ENCODE data around the gene PIK3CA.

- no peak for TF ChIP-seq POLR2A (IDR thresholded peaks at IDR 0.05; ENCODE audit: low read depth, low read length)
- TF ChIP-seq, protein P1, sequence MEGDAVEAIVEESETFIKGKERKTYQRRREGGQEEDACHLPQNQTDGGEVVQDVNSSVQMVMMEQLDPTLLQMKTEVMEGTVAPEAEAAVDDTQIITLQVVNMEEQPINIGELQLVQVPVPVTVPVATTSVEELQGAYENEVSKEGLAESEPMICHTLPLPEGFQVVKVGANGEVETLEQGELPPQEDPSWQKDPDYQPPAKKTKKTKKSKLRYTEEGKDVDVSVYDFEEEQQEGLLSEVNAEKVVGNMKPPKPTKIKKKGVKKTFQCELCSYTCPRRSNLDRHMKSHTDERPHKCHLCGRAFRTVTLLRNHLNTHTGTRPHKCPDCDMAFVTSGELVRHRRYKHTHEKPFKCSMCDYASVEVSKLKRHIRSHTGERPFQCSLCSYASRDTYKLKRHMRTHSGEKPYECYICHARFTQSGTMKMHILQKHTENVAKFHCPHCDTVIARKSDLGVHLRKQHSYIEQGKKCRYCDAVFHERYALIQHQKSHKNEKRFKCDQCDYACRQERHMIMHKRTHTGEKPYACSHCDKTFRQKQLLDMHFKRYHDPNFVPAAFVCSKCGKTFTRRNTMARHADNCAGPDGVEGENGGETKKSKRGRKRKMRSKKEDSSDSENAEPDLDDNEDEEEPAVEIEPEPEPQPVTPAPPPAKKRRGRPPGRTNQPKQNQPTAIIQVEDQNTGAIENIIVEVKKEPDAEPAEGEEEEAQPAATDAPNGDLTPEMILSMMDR (IDR thresholded peaks at IDR 0.05; ENCODE audit: extremely low read depth in 1 of 2, insufficient read depth in 1 of 2, low read depth in 1 of 2, low read length in 2 of 2), result no peak
- TF ChIP-seq MAX (IDR thresholded peaks at IDR 0.05; ENCODE audit: insufficient read depth, insufficient read length), result no peak
- no peak for TF ChIP-seq EZH2 (IDR thresholded peaks at IDR 0.05; ENCODE audit: borderline replicate concordance, low read depth, low read length, severe bottlenecking)
- TF ChIP-seq FOS (IDR thresholded peaks at IDR 0.05; ENCODE audit: borderline replicate concordance, insufficient read depth, low read length), result no peak
- peak; percentile 24 for TF ChIP-seq JUN (IDR thresholded peaks at IDR 0.05; ENCODE audit: borderline replicate concordance, insufficient read depth, insufficient read length, low read depth)
- TF ChIP-seq POLR2AphosphoS5 (IDR thresholded peaks at IDR 0.05; ENCODE audit: insufficient read depth, low read depth, low read length), result no peak
- TF ChIP-seq GATA2 (IDR thresholded peaks at IDR 0.05; ENCODE audit: insufficient read depth, insufficient read length, low read depth, low read length), result no peak
- no peak for TF ChIP-seq MYC (IDR thresholded peaks at IDR 0.05; ENCODE audit: low read depth, low read length)
Observed at GRCh38 chr3:179179979-179180759, 32.0 kb downstream of the PIK3CA start.

Data from endothelial cell of umbilical vein (primary cell).